Panc1 (cell line): ENCODE results near the gene TBXAS1.

Experiments
- SIN3A ChIP-seq: IDR thresholded peaks from 2 replicates; pipeline ENCODE4 v1.6.1; 2012; ENCODE audit warnings: low read depth, mild to moderate bottlenecking, low read length, moderate library complexity, borderline replicate concordance; ENCODE audit not compliant: insufficient read depth
- TF ChIP-seq, protein P1 (sequence below), 2 experiments: IDR thresholded peaks; 2 replicates each; pipeline ENCODE4 v1.6.1; 2011 to 2012; ENCODE audit warnings: low read depth in 2 of 2, control low read depth in 1 of 2, low read length in 1 of 2, mild to moderate bottlenecking in 1 of 2, moderate library complexity in 1 of 2; ENCODE audit not compliant: insufficient read depth in 1 of 2
- TF ChIP-seq, protein P2 (sequence below): fragments of 450-650 bp; IDR thresholded peaks from 2 replicates; pipeline ENCODE4 v1.5.1; 2017; ENCODE audit warnings: mild to moderate bottlenecking

DNA sequence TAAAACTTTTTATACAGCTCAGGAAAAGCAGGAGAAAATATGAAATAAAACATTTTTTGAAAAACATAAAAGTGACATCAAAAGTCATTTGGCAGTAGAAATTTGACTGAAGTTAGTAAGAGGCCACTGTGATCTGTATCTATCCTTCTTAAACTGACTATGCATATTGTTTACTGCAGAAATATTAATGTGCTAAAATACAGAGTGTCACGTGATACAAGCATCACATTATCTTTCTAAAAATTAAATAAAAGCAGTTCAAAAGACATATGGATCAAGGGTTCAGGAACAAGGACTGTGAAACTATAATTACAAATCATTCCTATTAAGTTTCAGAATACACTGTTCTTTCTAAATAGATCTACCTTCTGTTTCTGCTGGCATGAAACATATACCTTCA is 200.0 kb downstream of the TBXAS1 start:
- no peak for TF ChIP-seq SIN3A
- TF ChIP-seq, protein P1, sequence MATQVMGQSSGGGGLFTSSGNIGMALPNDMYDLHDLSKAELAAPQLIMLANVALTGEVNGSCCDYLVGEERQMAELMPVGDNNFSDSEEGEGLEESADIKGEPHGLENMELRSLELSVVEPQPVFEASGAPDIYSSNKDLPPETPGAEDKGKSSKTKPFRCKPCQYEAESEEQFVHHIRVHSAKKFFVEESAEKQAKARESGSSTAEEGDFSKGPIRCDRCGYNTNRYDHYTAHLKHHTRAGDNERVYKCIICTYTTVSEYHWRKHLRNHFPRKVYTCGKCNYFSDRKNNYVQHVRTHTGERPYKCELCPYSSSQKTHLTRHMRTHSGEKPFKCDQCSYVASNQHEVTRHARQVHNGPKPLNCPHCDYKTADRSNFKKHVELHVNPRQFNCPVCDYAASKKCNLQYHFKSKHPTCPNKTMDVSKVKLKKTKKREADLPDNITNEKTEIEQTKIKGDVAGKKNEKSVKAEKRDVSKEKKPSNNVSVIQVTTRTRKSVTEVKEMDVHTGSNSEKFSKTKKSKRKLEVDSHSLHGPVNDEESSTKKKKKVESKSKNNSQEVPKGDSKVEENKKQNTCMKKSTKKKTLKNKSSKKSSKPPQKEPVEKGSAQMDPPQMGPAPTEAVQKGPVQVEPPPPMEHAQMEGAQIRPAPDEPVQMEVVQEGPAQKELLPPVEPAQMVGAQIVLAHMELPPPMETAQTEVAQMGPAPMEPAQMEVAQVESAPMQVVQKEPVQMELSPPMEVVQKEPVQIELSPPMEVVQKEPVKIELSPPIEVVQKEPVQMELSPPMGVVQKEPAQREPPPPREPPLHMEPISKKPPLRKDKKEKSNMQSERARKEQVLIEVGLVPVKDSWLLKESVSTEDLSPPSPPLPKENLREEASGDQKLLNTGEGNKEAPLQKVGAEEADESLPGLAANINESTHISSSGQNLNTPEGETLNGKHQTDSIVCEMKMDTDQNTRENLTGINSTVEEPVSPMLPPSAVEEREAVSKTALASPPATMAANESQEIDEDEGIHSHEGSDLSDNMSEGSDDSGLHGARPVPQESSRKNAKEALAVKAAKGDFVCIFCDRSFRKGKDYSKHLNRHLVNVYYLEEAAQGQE (IDR thresholded peaks at IDR 0.05; ENCODE audit: insufficient read depth in 1 of 2, low read depth in 2 of 2, low read length in 1 of 2), result no peak
- TF ChIP-seq, protein P2, sequence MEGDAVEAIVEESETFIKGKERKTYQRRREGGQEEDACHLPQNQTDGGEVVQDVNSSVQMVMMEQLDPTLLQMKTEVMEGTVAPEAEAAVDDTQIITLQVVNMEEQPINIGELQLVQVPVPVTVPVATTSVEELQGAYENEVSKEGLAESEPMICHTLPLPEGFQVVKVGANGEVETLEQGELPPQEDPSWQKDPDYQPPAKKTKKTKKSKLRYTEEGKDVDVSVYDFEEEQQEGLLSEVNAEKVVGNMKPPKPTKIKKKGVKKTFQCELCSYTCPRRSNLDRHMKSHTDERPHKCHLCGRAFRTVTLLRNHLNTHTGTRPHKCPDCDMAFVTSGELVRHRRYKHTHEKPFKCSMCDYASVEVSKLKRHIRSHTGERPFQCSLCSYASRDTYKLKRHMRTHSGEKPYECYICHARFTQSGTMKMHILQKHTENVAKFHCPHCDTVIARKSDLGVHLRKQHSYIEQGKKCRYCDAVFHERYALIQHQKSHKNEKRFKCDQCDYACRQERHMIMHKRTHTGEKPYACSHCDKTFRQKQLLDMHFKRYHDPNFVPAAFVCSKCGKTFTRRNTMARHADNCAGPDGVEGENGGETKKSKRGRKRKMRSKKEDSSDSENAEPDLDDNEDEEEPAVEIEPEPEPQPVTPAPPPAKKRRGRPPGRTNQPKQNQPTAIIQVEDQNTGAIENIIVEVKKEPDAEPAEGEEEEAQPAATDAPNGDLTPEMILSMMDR, result no peak
